Anterior cingulate cortex (tissue), 58 donors: ENCODE results near the gene HELZ.
"Not testable (repeated sequence)": the region's sequence is repeated elsewhere in the genome, so short reads cannot be mapped to it uniquely, and the experiment has no call there.

ENCODE experiments used
- DNase-seq, 58 donors: peaks; one replicate each; lab custom pipeline; 2025; lab: John Stamatoyannopoulos, UW

The HELZ gene

DNA sequence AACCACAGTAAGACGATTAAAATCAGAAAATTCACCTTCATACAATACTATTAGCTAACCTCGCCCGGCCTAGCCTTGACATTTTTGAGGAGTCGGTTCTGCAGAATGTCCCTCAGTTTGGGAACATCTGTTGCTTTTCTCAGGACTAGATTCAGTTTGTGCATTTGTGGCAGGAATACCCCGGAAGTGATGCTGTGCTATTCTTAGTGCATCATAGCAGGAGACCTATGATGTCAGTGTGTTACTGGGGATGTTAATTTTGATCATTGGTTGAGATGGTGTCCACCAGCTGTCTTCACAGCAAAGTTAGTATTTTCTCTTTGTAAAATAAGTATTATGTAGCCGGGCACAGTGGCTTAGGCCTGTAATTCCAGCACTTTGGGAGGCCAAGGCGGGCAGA, 21.5 kb upstream of the HELZ start:
- no peak for DNase-seq

DNA sequence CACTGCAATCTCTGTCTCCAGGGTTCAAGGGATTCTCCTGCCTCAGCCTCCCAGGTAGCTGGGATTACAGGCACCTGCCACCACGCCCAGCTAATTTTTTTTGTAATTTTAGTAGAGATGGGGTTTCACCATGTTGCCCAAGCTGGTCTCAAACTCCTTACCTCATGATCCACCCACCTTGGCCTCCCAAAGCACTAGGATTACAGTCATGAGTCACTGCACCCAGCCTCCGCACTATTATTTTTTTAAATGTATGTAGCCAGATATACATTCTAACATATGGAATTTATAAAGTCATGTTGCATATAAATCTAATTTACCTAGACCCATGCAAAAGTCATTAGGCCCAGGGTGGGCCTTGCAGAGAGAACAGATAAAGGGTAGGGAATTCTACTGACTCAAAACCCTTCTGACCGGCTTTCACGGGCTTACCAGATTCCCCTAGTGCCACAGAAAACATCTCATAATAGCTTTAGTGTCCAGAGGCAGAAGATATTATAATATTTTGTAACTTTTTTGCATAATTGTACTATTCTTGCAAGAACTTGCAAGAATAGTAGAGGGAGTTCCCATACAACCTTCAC, 20.5 kb upstream of the HELZ start:
- no peak for DNase-seq

DNA sequence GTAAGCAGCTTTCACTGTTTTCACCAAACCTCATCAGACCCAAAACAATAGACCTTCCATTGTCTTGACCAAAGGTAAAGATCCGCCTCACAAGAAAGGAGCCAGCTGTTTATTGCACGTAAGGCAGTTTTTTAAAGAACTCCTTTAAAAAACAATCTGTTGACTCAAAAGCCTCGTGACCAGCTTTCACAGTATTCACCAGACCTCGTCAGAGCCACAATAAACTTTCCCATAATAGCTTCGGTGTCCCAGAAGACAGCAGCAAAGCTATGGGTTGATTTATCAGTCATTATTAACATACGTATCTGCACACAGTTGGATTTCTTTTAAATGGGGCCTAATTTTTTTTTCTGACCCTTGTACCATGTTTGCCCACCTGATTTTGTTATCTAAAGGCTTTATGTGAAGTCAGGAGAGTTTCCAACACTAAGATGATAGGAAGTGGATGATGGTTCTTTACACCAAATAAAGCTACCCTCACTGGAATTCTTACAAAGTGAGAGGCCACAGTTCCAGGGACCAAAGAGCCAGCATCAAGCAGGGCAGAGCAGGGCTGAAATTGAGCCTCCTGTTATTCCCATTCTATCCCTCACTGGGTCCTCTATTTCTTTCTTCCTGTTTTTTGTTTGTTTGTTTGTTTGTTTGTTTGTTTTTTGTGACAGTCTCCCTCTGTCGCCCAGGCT, 17.6 kb upstream of the HELZ start:
- no peak for DNase-seq

DNA sequence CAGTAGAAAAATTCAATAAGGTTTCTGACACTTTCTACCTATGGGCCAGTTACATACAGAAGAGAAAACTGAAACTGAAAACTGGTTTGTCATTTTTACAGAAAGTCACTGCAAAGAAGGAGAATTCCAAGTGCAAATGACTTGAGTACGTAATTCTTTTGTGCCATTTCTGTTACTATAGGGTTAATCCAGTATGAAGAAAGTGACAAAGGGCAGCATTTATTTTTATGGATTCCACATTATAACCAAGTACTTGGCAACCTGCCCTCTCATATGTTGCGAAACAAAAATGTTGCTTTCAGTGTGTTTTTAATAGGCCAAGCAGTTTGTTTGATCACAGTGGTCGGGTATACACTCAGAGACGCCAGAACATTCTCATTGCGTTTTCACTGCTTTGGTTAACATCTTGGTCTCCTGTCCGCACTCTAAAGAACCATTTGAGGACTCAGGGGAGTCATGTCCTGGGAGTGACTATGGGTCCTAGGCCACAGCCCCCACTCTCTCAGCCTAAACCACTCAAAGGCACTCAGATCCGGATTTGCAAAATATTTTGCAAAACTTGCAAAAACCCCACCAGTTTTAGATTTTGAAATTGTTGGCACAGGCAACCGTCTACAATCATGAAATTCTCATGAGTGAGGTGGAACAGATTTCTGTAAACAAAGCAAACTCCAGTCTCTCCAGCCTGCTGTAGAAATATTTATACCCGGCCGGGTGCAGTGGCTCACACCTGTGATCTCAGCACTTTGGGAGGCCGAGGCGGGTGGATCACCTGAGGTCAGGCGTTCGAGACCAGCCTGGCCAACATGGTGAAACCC, 15.4 kb upstream of the HELZ start:
- DNase-seq: peak in 1 of 58 donors; percentile 2

DNA sequence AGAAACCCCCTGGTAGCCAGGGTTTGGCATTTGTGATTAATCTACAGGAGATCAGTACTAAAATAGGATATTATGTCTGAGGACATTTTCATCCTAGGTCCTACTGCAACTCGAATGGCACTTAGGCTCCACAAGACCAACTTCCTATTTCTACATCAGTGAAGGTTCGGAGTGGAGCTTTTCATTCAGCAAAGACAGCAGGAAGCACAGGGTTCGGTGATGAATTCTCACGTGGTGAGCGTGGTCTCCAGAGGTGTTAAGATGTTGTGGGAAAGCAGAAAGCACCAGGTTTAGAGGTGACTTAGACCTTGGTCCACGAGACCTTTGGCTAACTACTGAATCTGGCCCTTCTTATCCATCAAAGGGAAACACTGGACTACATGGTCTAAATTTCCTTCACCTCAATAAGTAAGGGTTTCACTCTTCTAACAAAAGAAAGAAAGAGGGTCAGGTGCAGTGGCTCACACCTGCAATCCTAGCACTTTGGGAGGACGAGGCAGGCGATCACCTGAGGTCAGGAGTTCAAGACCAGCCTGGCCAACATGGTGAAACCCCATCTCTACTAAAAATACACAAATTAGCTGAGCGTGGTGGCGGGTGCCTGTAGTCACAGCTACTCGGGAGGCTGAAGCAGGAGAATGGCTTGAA, 13.9 kb upstream of the HELZ start:
- peak in 1 of 58 donors; percentile 13 for DNase-seq

DNA sequence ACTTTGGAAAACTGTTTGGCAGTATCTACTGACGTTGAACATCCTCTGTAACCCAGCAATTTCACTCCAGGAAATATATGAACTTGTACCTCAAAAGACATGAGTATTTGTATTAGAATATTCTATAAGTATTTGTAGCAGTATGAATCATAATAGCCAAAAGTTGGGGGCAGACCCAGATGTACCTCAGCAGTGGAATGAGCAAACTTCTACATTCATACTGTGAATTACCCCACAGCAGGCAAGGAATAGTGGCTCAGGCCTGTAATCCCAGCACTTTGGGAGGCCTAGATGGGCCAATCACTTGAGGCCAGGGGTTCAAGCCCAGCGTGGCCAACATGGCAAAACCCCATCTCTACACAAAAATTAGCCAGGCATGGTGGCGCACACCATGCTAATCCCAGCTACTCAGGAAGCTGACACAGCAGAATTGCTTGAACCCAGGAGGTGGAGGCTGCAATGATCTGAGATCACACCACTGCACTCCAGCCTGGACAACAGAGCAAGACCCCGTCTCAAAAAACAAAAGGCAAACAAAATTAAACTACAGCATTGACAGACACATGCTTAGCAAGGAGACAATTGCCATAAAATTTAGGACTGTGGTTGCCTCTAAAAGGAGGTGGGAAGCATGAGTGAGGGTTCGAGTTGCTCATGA, 11.2 kb upstream of the HELZ start:
- DNase-seq: no peak

DNA sequence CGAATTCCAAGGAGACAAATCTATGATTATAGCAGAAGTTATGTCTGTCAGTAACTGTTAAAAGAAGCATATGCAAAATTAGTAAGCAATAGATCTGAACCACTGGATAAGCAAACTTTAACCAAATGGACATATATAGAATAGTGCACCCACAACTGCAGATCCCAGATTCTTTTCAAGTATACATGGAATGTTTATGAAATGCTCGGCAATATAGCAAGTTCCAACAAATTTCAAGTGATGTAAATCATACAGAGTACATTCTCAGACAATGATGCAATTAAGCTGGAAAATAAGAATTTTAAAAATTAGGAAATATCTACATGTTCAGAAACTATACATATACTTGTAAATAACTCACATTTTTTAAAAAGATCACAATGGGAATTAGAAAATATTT, 8.4 kb upstream of the HELZ start:
- no peak for DNase-seq

DNA sequence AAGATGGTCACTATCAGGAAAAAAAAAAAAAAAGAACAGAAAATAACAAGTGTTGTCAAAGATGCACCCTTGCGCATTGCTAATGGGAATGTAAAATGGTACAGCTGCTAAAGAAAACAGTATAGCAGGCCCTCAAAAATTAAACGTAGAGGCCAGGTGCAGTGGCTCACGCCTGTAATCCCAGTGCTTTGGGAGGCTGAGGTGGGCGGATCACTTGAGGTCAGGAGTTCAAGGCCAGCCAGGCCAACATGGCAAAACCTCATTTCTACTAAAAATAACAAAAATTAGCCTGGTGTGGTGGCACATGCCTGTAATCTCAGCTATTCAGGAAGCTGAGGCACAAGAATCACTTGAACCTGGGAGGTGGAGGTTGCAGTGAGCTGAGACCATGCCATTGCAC, 6.6 kb upstream of the HELZ start:
- DNase-seq: not testable (repeated sequence)

DNA sequence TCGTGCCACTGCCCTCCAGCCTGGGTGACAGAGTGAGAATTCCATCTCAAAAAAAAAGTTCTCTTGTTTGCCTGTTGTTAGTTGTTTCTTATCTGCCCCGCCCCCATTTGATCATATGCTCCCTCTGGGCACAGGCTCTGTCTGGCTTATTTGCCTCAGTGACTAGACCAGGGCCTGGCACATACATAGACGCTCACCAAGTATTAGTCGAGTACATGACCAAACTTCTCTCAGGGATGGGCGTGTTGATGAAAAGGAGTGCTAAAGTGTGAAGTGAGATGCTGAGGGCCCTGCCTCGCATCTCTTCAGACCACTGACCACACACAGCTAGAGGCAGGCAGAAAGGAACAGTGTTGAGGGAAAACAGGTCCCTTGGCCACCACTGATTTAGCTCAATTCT, 3.3 kb upstream of the HELZ start:
- DNase-seq: no peak

DNA sequence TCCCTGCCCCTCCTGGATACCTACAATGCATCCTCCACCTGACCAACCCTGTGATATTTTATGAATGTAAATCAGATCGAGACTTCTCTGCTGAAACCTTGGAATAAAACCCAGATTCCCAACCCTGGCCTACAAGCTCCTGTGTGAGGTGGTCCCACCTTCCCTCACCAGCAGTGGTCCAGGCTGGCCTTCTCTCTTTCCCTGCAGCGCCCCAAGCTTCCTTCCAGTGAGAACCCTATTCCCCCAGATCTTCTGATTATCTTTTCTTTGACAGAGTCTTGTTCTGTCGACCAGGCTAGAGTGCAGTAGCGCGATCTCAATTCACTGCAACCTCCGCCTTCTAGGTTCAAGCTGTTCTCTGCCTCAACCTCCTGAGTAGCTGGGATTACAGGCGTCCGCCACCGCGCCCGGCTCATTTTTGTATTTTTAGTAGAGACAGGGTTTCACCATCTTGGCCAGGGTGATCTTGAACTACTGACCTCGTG, 2.5 kb upstream of the HELZ start:
- no peak for DNase-seq

DNA sequence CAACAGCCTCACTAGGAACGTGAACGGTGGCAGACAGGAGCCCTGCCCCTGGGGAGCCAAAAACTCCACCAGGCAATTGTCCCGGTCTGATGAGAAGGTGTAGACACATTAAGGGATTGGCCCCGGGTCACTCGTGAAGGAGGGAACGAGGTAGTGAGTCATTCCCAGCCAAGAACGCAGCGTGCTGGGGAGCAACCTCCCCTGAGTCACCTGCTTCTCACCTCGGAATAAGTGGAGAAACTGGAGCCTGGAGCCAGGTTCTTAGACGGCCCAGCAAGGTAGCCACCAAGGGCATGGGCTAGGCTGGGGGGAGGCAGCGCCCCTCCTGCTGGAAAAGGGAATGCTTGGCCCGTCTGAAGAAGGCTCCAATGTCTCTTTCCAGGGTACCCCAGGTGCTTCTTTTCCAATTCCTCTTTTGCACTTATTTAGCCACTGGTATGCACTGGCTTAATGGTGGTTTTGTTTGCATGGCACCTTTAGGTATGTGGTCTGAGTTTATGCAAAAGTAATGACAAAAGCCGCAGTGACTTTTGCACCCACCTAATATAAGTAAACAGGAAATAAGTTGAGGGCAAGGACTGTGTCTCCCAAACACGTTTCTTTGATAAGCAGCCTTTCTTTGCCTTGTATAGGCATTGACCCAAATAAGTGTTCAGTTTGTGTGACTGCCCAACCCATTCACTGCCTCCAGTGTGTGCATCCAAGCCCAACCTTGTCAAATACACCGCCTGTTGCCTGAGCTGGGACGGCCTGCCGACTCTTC, 1.8 kb upstream of the HELZ start:
- peak in 3 of 58 donors; percentile 1 to 19 (median 6) for DNase-seq

DNA sequence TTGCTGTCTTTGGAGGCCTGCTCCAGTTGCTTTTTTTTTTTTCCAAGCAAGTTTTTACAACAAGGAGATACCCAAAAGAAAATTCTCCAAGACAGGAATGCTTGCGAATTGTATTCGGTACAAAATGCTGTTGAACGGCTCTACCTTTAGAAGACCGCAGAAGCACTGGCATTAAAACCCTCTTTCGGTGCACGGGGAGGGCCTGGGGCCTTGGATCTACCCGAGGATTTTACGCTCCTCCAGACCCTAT, 1.3 kb upstream of the HELZ start:
- no peak for DNase-seq

DNA sequence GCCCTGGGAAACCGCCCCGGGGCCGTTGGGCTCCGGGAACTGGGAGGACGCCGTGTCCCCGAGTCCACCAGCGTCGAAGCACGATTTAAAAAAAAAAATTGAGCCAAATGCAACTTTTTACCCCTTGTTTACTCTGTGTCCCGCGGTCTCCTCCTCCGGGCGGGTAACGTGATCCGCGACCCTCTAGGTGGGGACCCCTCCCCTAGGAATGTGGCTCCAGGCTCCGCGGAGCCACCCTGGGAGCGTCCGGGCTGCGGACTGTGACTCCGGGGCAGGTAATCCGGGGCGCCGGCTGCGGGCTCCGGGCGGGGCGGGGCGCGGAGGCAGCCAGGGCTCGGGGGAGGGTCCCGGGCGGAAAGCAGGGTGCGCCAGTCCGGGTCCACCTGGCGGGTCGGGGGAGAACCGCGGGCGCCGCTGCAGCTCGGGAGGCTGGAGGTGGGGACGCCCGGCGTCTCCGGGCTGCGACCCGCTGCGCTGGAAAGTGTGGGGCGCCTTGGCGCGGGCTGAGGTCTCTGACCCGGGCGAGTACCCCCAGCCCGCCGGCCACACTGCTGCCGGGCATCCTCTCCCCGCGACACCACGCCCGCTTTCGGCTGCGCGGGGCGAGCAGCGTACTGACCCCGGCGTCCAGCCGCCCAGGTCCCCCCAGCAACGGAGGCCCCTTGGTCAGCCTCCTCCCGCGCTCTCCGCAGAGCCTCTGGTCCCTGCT, 852 bp upstream of the HELZ start:
- DNase-seq: peak in 5 of 58 donors; percentile 12 to 22 (median 16)

DNA sequence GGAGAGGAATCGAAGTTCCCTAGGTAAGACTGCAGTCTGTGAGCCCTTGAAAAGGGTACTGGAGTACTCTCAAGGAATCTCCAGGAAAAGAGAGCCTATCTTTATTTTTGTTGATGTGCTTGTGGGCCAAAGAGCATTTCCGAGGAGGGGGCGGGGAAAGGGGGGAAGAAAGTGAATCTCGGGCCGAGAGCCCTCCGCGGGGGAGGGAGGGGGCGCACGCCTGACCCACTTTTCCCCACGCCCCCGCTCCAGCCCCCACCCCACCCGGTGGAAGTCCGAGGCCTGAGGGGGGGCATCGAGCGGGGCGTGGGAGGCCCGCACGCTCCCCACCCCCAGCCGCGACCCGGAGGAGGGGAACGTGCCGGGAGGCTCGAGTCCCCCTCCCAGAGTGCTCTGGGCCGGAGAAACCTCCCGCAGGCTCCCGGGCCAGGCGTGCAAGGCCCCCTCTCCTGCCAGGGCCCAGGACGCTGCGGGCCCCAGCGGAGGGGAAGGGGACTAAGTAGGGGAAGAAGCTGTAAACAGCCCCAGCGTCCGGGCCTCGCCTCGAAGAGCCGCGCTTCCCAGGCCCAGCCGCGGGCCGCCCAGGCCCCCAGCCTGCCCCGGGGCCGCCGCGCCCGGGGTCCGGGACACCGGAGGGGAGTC, 444 bp downstream of the HELZ start:
- peak in 11 of 58 donors; percentile 18 to 72 (median 59) for DNase-seq

DNA sequence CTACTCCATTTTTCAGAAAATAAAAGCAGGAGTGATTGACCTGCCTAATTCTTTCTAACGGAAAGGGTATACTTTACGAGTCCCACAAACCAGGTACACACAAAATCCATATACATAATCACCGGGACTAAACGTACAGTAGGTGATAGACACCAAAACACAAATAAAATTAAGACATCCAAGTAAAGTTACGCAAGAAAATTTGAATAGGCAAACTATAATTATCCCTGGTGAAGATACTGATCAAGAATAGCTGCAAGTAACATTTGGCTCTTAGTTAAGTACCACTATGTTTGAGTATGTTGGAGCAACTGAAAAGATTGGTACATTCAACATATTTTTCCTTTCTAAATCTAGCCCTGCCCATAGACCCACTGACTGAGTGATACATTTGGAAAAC, 1.7 kb downstream of the HELZ start:
- no peak for DNase-seq

DNA sequence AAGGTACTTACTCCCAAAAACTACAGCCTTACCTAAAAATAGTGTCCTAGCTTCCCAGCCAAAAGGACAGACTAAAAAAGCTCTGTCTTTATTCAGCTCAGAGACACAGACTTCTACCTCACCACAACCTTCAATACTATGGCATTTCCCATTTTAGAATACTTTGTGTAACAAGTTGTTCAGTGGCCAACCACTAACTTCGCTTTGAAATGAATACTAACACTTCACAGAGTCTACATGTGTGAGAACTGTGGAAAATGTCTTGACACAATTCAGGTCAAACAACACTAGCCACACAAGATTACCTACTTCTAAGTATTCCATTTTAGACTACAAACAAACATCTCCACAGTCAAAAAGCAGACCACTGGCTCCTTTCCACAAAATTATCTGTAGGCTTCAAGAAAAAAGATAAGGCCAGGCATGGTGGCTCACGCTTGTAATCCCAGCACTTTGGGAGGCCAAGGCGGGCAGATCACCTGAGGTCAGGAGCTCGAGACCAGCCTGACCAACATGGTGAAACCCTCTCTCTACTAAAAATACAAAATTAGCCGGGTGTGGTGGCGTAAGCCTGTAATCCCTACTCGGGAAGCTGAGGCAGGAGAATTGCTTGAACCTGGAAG, 3.2 kb downstream of the HELZ start:
- DNase-seq: no peak

DNA sequence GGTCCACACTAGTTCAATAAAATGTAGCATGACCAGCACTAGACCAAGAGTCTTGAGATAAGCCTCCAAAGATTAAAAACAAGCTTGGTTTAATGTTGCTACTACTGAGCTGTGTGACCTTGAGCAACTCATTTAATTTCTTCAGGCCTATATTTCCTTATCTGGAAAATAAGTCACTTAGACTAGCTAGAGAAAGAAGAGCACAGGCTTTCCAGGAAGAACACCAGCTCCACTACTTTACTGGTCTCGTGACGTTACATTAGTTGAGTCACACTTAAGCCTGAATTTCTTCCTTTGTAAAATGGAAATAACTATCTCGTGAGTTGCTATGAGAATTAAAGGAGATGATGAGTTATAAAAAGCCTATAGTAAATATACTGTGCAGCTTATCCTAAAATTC, 5.4 kb downstream of the HELZ start:
- no peak for DNase-seq

DNA sequence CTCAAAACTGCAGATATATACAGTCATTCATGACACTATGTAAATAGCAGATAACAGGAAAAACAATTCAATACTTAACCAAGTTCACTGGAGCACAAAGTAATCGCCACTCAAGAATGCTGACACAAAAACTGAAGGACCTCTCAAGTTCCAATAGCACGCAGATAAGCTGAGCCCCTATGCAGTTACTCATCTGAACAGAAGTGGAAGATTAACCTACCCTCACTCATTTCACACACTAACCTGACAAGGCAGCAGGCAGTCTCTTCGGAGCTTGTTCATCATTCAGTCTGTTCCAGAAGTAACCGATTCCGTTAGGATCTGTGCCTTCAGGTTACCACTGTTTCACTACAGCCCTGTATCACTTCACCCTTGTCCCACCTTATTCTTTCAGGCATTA, 6.0 kb downstream of the HELZ start:
- no peak for DNase-seq
